Thyroid gland (tissue), 4 donors: ENCODE data around the gene ANKDD1B. TPM values are rescaled to one million over a fixed set of nuclear protein-coding genes. Genes with fewer than 3 reads are reported as not detected.

Source experiments
- DNase-seq, 2 donors: peaks; one replicate each; pipeline ENCODE4 v3.0.0-alpha.2; 2019
- H3K27ac ChIP-seq, 3 donors: fragments of 200-600 bp; sonication (generic); 1 replicate in 2 of 3; 2 replicates in 1 of 3; pipeline ENCODE4 v1.5.1; 2016 to 2019; ENCODE audit warnings: mild to moderate bottlenecking in 1 of 3, moderate library complexity in 1 of 3
- H3K27me3 ChIP-seq: fragments of 200-600 bp; sonication (generic); one replicate; pipeline ENCODE4 v1.5.1; 2019
- H3K36me3 ChIP-seq, 2 donors: fragments of 200-600 bp; sonication (generic); one replicate each; pipeline ENCODE4 v1.5.1; 2016 to 2019
- H3K4me1 ChIP-seq, 2 donors: fragments of 200-600 bp; sonication (generic); one replicate each; pipeline ENCODE4 v1.5.1; 2017 to 2019
- H3K4me3 ChIP-seq, 3 donors: fragments of 200-600 bp; sonication (generic); replicated peaks in 1 of 3; 1 replicate in 2 of 3; 2 replicates in 1 of 3; pipeline ENCODE4 v1.5.1; 2016; ENCODE audit warnings: mild to moderate bottlenecking in 1 of 3
- H3K9me3 ChIP-seq: fragments of 200-600 bp; sonication (generic); one replicate; pipeline ENCODE4 v1.5.1; 2017
- POLR2A ChIP-seq, 2 donors: fragments of 450-650 bp; IDR thresholded peaks; one replicate each; pipeline ENCODE4 v1.6.1; 2017; ENCODE audit warnings: antibody characterized with exemption in 2 of 2, mild to moderate bottlenecking in 2 of 2, moderate library complexity in 1 of 2
- WGBS, 2 donors: methylation state at CpG; one replicate each; pipeline ENCODE4 v1.1.5; 2017; 5-methylcytosine and 5-hydroxymethylcytosine counted together
- intact Hi-C: fragments of 100-400 bp; cut with DNase I; formaldehyde crosslinking; loops from one replicate; pipeline ENCODE4 v1.15.1; 2023
- total RNA-seq, 4 donors: library from RNA; depleted of rRNA; stranded (reverse); fragments of >200 nt; gene quantifications; one replicate each; pipeline ENCODE4 v1.2.3, GENCODE V29; 2016
- TF ChIP-seq, protein P1 (sequence below), 6 experiments: fragments of 200-600 bp in 3 of 6; fragments of 450-650 bp in 3 of 6; sonication (generic) in 3 of 6; IDR thresholded peaks; one replicate each; pipeline ENCODE4 v1.5.1; 2016 to 2019; ENCODE audit warnings: antibody characterized with exemption in 6 of 6, mild to moderate bottlenecking in 2 of 6, inconsistent platforms in 1 of 6, moderate library complexity in 1 of 6

Gene ANKDD1B
- total RNA-seq, 4 donors from 2014 or later = 1.1 to 1.7 TPM; not detected in 2

DNA sequence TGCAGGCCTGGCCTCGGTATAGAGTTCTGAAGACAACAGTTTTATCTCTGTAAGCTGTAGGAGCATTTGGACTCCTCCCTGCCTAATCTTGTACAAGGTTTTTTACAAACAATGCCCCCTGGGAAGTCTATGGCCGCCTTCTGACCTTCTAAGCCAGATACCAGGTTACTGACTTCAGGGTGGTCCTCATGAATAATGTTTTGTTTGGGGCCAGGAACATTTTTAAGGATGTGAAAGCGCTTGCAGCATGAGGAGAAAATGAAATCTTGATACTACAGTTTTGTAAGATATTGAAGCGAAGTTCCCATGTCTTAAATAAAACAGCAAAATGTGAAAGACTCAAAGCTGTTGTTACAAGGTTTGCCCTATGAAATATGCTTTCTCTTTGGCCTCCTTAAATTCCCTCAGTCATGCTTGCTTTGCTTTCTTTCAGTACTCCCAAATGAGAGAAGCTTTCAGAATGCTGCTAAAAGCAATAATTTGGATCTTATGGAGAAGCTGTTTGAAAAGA is 5.2 kb downstream of the ANKDD1B start:
- no peak for DNase-seq
- no peaks in the 10 kb centered on the region for H3K27me3 ChIP-seq

DNA sequence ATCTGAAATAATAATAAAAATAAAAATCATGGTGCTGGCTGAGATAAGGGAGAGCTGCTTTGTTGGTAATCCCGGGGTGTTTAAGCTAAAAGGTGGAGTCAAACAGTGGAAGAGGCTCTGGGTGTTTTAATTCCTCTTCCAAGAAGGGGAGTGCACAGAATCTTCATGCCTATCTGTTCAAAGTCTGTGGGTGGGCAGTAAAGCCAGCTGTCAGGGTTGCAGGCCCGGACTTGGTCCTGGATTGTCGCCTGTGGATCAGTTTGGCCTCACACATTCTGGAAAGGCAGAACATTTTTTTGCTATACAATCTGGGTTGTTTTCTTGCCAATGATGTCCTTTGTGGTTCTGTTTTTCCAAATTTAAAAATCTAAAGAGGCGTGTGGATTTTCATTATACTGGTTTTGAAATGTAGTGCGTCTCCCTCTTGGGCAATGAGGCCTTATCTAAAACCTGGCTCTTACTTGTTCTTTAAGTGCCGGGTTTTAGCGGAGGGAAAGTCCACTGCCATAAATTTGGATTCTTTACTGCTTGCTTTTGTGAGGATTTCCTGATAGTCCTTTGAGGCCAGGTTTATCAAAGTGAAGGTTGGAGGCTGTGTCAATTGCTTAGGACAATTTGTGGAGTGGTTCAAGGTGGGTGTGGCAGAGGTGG is 5.8 kb downstream of the ANKDD1B start:
- no peak overlapping the region for H3K27ac ChIP-seq
- TF ChIP-seq, protein P1, sequence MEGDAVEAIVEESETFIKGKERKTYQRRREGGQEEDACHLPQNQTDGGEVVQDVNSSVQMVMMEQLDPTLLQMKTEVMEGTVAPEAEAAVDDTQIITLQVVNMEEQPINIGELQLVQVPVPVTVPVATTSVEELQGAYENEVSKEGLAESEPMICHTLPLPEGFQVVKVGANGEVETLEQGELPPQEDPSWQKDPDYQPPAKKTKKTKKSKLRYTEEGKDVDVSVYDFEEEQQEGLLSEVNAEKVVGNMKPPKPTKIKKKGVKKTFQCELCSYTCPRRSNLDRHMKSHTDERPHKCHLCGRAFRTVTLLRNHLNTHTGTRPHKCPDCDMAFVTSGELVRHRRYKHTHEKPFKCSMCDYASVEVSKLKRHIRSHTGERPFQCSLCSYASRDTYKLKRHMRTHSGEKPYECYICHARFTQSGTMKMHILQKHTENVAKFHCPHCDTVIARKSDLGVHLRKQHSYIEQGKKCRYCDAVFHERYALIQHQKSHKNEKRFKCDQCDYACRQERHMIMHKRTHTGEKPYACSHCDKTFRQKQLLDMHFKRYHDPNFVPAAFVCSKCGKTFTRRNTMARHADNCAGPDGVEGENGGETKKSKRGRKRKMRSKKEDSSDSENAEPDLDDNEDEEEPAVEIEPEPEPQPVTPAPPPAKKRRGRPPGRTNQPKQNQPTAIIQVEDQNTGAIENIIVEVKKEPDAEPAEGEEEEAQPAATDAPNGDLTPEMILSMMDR (IDR thresholded peaks at IDR 0.05) = no peak
- no peak for TF ChIP-seq POLR2A (IDR thresholded peaks at IDR 0.05)
- 78 to 82% methylated on average over 7 of the region's 7 CpGs for WGBS, 2 donors

More for the DNA sequence above, 5.2 kb downstream of the ANKDD1B start:
- Histone ChIP-seq H3K36me3 (no peaks in the 10 kb centered on the region), H3K27ac (no peak overlapping the region), H3K4me3 (no peak overlapping the region), H3K9me3 (no peaks in the 10 kb centered on the region), H3K4me1 (peaks cover 1 to 10% of the 10 kb centered on the region in 2 donors)
- intact Hi-C loops = no loop called here
- no peak for TF ChIP-seq POLR2A (IDR thresholded peaks at IDR 0.05)
- TF ChIP-seq, protein P1 (IDR thresholded peaks at IDR 0.05) = no peak
- 74 to 80% methylated on average over 4 of the region's 4 CpGs for WGBS, 2 donors

DNA sequence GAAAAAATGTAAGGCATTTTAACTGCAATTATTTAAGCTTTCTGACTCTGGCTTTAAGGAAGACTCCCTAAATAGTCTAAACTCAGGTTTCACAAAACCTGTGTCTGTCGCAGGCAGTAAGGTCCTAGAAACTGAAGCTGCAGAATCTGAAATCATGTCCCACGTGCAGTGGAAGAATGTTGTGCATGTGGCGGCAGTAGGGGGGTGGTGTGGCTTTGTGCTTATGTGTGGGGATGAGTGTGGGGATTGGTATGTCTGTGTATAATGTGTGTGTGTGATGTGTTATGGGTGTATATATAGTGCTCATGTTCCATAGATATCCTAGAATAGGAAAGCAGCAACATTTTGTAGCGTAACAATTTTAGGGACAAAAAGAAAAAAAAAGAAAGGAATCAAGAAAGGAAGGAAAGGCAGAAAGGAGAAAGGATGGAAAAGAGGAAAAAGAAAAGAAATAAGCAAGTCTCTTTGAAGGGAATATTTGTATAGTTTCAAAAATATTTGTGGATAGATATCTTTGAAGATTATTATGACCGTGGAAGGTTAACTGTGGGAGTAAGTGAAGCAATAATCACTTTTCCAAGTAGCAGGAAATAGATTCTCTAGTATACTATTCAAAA is 6.6 kb downstream of the ANKDD1B start:
- H3K4me1 ChIP-seq = no peaks in the 10 kb centered on the region
- WGBS, 2 donors = 81 to 93% methylated on average over 5 of the region's 5 CpGs
- H3K9me3 ChIP-seq = no peaks in the 10 kb centered on the region
- H3K27ac ChIP-seq = no peak overlapping the region
- intact Hi-C loops = no loop called here
- H3K4me3 ChIP-seq = no peak overlapping the region
- H3K27me3 ChIP-seq = no peaks in the 10 kb centered on the region
- no peaks in the 10 kb centered on the region for H3K36me3 ChIP-seq
- DNase-seq = no peak
- TF ChIP-seq, protein P1 (IDR thresholded peaks at IDR 0.05) = no peak
- TF ChIP-seq POLR2A (IDR thresholded peaks at IDR 0.05) = no peak

More for the DNA sequence above, 5.8 kb downstream of the ANKDD1B start:
- intact Hi-C loops = no loop called here
- H3K4me3 ChIP-seq = no peak overlapping the region
- no peaks in the 10 kb centered on the region for H3K36me3 ChIP-seq
- DNase-seq = no peak
- no peaks in the 10 kb centered on the region for H3K9me3 ChIP-seq
- peaks cover 0 to 3% of the 10 kb centered on the region in 2 donors for H3K4me1 ChIP-seq
- H3K27me3 ChIP-seq = no peaks in the 10 kb centered on the region

DNA sequence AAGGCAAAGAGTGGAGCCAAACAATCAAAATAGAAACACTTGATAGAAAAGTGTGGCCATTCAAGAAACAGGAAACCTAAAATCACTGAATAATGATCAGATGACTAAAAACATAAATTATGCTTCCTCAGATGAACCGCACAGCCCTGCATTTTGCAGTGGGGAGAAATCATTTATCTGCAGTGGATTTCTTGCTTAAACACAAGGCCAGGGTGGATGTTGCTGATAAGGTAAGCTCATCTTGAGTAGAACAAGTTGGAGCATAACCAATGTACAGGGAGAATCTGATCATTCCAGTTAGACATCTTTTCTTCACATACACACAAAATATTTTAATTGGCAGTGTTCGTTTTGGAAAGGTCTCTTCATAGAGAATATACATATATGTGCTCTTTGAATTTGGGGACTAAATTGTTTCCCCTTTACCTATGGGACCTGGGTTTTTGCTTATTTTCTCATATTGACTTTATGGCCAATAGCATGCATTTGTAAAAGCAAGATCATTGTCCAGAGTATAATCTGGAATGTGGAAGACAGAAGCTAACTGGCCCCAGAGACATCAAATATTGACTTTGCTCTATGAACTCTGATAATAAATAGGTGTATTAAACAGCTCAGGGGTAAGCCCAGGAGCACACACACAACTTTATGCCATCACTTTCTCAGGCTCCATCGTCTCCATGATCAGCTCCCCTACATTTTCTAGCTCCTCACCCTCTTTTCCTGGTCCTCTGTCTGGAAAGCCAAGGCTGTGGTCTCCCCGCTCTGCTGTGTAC is 9.1 kb downstream of the ANKDD1B start:
- no peak overlapping the region for H3K27ac ChIP-seq
- H3K4me3 ChIP-seq = no peak overlapping the region
- TF ChIP-seq, protein P1 (IDR thresholded peaks at IDR 0.05) = no peak
- TF ChIP-seq POLR2A (IDR thresholded peaks at IDR 0.05) = no peak
- no peak for DNase-seq
- no peaks in the 10 kb centered on the region for H3K27me3 ChIP-seq
- H3K36me3 ChIP-seq = no peaks in the 10 kb centered on the region
- H3K9me3 ChIP-seq = no peaks in the 10 kb centered on the region
- intact Hi-C loops = no loop called here
- H3K4me1 ChIP-seq = no peaks in the 10 kb centered on the region
- WGBS, 2 donors = 84% methylated on average over 4 of the region's 4 CpGs
